Adrenal gland (tissue), 12 donors: Measurements from ENCODE around the gene SCN2A. TPM values are rescaled to one million over a fixed set of nuclear protein-coding genes. Genes with fewer than 3 reads are reported as not detected.
"Not testable (repeated sequence)": the region's sequence is repeated elsewhere in the genome, so short reads cannot be mapped to it uniquely, and the experiment has no call there.

ENCODE experiments used
- DNase-seq, 7 donors: peaks; one replicate each; pipeline ENCODE4 v3.0.0-alpha.2; 2019 to 2020
- H3K27ac ChIP-seq, 5 donors: fragments of 200-600 bp; sonication (generic) in 4 of 5; 1 replicate in 3 of 5; 2 replicates in 2 of 5; pipeline versions ENCODE4 v1.5.1 to v1.8.0; 2016 to 2020; ENCODE audit warnings: mild to moderate bottlenecking in 1 of 5
- H3K27me3 ChIP-seq: fragments of 200-600 bp; 2 replicates; pipeline ENCODE4 v1.8.0; 2021
- H3K36me3 ChIP-seq, 2 donors: fragments of 200-600 bp; replicated peaks in 1 of 2; 1 replicate in 1 of 2; 2 replicates in 1 of 2; pipeline versions ENCODE4 v1.5.1 to v1.8.0; 2018 to 2022
- H3K4me1 ChIP-seq, 2 donors: fragments of 200-600 bp; replicated peaks in 1 of 2; 1 replicate in 1 of 2; 2 replicates in 1 of 2; pipeline versions ENCODE4 v1.5.1 to v1.8.0; 2018 to 2021
- H3K4me3 ChIP-seq, 4 donors: fragments of 200-600 bp; sonication (generic) in 3 of 4; one replicate each; pipeline ENCODE4 v1.5.1; 2016 to 2018
- H3K9me3 ChIP-seq, 3 donors: fragments of 200-600 bp; sonication (generic) in 1 of 3; replicated peaks in 1 of 3; 1 replicate in 2 of 3; 2 replicates in 1 of 3; pipeline versions ENCODE4 v1.5.1 to v1.8.0; 2016 to 2021
- POLR2A ChIP-seq, 2 donors: fragments of 450-650 bp; IDR thresholded peaks; one replicate each; pipeline ENCODE4 v1.6.1; 2017; ENCODE audit warnings: antibody characterized with exemption in 2 of 2, mild to moderate bottlenecking in 2 of 2, moderate library complexity in 1 of 2
- WGBS, 4 donors: extraction: QIAGEN DNeasy Blood & Tissue Kit in 2 of 4; methylation state at CpG; one replicate each; pipeline versions ENCODE4 v1.1.5 to v1.1.7; 2013 to 2017; 5-methylcytosine and 5-hydroxymethylcytosine counted together
- intact Hi-C, 2 donors: fragments of 100-400 bp; cut with DNase I; formaldehyde crosslinking; loops; one replicate each; pipeline versions ENCODE4 v1.14.1 to v1.15.0; 2022 to 2023
- polyA plus RNA-seq, 3 donors: library from polyadenylated mRNA; stranded (reverse); fragments of 200-250 nt in 2 of 3; fragments of 350-450 nt in 1 of 3; fragmentation: Illumina TruSeq in 1 of 3; extraction: RNeasy Lipid Tissue Mini Kit (QIAGEN cat#74804) in 1 of 3; gene quantifications; one replicate each; pipeline ENCODE4 v1.2.3, GENCODE V29; 2013 to 2014
- total RNA-seq, 9 donors: library from RNA; depleted of rRNA in 4 of 9; stranded (reverse); fragments of >200 nt in 4 of 9; fragments of 120-200 nt in 1 of 9; fragmentation: NEBNext Ultra II Directional in 1 of 9; extraction: Animal tissue kit (Norgen Biotek cat#: 25700) in 1 of 9; gene quantifications; one replicate each; pipeline versions ENCODE4 v1.1.0 to v1.2.4, GENCODE V29; 2013 to 2023
- TF ChIP-seq, protein P1 (sequence below), 6 experiments: fragments of 450-650 bp in 4 of 6; fragments of 200-600 bp in 2 of 6; sonication (generic) in 1 of 6; IDR thresholded peaks; 1 replicate in 5 of 6; 2 replicates in 1 of 6; pipeline versions ENCODE4 v1.5.1 to v1.8.0; 2016 to 2021; ENCODE audit warnings: antibody characterized with exemption in 6 of 6, mild to moderate bottlenecking in 2 of 6, moderate library complexity in 1 of 6
- donor health status: healthy with polysubstance abuse.
- donor health status: Bipolar disorder and iron deficiency.
- donor health status: DM: yes; HTN: yes; CAD: no.
- donor health status: DM: no; HTN: no; CAD: no.
- donor health status: DM: no; HTN: no; CAD: no.
- donor health status: DM: yes; HTN: yes; CAD: no.

Gene SCN2A
- total and polyA plus RNA-seq, 12 donors = 0.34 to 3.5 (median 1.1) TPM

GRCh38 chr2:165311949-165312348 is 72.7 kb downstream of the SCN2A start:
- DNase-seq = no peak
- WGBS, 4 donors = 54 to 77% (median 55%) methylated on average over 1 of the region's 1 CpG
- H3K9me3 ChIP-seq = no peaks in the 10 kb centered on the region
- H3K27ac ChIP-seq = no peak overlapping the region
- no peaks in the 10 kb centered on the region for H3K4me1 ChIP-seq
- intact Hi-C loops = no loop called here
- no peaks in the 10 kb centered on the region for H3K36me3 ChIP-seq
- no peak overlapping the region for H3K4me3 ChIP-seq
- no peak for TF ChIP-seq POLR2A (IDR thresholded peaks at IDR 0.05)
- TF ChIP-seq, protein P1, sequence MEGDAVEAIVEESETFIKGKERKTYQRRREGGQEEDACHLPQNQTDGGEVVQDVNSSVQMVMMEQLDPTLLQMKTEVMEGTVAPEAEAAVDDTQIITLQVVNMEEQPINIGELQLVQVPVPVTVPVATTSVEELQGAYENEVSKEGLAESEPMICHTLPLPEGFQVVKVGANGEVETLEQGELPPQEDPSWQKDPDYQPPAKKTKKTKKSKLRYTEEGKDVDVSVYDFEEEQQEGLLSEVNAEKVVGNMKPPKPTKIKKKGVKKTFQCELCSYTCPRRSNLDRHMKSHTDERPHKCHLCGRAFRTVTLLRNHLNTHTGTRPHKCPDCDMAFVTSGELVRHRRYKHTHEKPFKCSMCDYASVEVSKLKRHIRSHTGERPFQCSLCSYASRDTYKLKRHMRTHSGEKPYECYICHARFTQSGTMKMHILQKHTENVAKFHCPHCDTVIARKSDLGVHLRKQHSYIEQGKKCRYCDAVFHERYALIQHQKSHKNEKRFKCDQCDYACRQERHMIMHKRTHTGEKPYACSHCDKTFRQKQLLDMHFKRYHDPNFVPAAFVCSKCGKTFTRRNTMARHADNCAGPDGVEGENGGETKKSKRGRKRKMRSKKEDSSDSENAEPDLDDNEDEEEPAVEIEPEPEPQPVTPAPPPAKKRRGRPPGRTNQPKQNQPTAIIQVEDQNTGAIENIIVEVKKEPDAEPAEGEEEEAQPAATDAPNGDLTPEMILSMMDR (IDR thresholded peaks at IDR 0.05) = no peak
- H3K27me3 ChIP-seq = no peaks in the 10 kb centered on the region

DNA sequence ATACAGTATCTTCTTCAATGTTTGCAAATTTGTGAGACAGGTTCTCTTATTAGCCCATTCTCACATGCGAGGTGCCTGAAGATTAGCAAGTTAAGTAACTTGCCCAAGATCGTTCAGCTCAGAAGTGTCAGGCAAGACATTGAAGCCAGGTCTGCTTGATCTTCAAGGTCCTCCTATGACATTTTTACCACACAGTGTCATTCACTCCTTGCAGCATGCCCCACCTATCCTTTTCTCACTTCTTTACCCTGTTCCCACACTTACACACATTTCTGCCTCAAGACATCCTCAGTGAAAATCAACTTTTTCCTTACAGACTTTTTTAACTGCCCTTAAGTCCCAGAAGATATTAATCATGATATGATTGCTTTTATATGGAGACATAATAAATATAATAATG is 73.8 kb downstream of the SCN2A start:
- intact Hi-C loops = no loop called here
- Histone ChIP-seq H3K9me3 (no peaks in the 10 kb centered on the region), H3K4me3 (no peak overlapping the region), H3K27me3 (no peaks in the 10 kb centered on the region), H3K4me1 (no peaks in the 10 kb centered on the region), H3K27ac (no peak overlapping the region), H3K36me3 (no peaks in the 10 kb centered on the region)
- no peak for DNase-seq
- TF ChIP-seq POLR2A (IDR thresholded peaks at IDR 0.05) = no peak
- TF ChIP-seq, protein P1 (IDR thresholded peaks at IDR 0.05) = no peak
- WGBS, 4 donors = 83 to 92% (median 86%) methylated on average over 2 of the region's 2 CpGs

DNA sequence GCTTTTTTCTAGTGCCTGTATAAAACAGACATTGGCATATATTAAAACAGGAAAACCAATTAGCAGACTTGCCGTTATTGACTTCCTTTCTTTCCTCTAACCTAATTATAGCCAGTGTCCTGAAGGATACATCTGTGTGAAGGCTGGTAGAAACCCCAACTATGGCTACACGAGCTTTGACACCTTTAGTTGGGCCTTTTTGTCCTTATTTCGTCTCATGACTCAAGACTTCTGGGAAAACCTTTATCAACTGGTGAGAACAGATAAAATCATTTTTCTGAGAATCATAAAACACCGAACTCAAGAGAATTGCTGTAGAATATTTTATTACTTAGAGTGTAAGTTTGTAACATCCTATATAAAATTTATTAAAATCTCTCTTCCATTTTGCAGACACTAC is 74.3 kb downstream of the SCN2A start:
- WGBS, 4 donors = 59 to 68% (median 64%) methylated on average over 4 of the region's 4 CpGs
- no peak overlapping the region for H3K4me3 ChIP-seq
- H3K4me1 ChIP-seq = no peaks in the 10 kb centered on the region
- H3K36me3 ChIP-seq = no peaks in the 10 kb centered on the region
- DNase-seq = no peak
- H3K9me3 ChIP-seq = no peaks in the 10 kb centered on the region
- intact Hi-C loops = no loop called here
- TF ChIP-seq POLR2A (IDR thresholded peaks at IDR 0.05) = no peak
- TF ChIP-seq, protein P1 (IDR thresholded peaks at IDR 0.05) = no peak
- H3K27me3 ChIP-seq = no peaks in the 10 kb centered on the region
- H3K27ac ChIP-seq = no peak overlapping the region

DNA sequence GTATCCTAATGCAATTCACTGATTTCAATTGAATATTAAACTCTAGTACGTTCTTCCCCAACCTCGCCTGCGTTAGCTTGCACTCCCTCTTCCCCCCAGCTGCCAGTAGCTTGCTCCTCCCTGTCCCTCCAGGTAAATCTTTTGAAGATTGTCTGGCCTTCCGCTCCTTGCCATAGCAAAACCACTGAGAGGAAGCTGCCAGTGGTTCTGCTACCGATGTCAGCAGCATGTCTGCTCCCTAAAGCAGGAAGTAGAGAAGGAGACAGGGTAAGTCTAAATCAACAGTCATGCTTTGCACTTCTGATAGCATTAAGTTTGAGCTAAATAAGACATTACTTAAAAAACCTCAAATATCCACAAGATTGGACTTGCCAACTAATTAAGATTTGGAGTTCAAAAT is 89.1 kb downstream of the SCN2A start:
- no peaks in the 10 kb centered on the region for H3K4me1 ChIP-seq
- intact Hi-C loops = no loop called here
- no peak overlapping the region for H3K27ac ChIP-seq
- no peaks in the 10 kb centered on the region for H3K36me3 ChIP-seq
- 69 to 75% (median 70%) methylated on average over 5 of the region's 5 CpGs for WGBS, 4 donors
- H3K4me3 ChIP-seq = no peak overlapping the region
- no peak for TF ChIP-seq POLR2A (IDR thresholded peaks at IDR 0.05)
- TF ChIP-seq, protein P1 (IDR thresholded peaks at IDR 0.05) = no peak
- no peaks in the 10 kb centered on the region for H3K9me3 ChIP-seq
- no peak for DNase-seq
- no peaks in the 10 kb centered on the region for H3K27me3 ChIP-seq

GRCh38 chr2:165344276-165344675 is 105.1 kb downstream of the SCN2A start:
- H3K27ac ChIP-seq, intact Hi-C loops, H3K9me3 ChIP-seq, H3K36me3 ChIP-seq, DNase-seq, H3K4me3 ChIP-seq, H3K27me3 ChIP-seq, H3K4me1 ChIP-seq: not testable (repeated sequence)
- WGBS, 4 donors = 72 to 88% (median 79%) methylated on average over 2 of the region's 2 CpGs
